ENCODE measurements around the gene CFAP58.

The CFAP58 gene

DNA sequence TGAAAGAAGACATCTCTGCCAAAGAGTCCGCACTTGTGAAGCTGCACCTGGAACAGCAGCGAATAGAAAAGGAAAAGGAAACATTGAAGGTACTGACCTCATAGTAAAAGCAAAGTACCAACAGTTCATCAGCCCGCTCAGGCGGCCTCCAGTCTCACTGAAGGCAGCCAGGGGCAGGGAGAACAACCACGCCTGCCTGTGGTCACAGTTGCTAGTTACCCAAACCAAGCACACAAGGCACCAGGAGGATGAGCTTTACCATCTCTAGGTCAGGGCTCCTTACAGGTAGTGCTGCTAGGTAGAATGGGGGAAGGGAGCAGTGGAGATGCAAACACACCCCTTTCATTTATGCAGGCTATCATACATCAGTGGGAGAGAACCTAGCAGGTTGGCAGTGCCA is 39.8 kb downstream of the CFAP58 start:
- Histone ChIP-seq H3K4me3 (ENCODE audit: low read length) (no peak overlapping the region), H3K9ac (ENCODE audit: low read length) (no peak overlapping the region), H3K36me3 (ENCODE audit: control insufficient read depth, low read depth, low read length) (no peaks in the 10 kb centered on the region), H3K27ac (ENCODE audit: low read length) (no peak overlapping the region), H3K27me3 (ENCODE audit: control insufficient read depth, insufficient read depth, low read length) (no peaks in the 10 kb centered on the region), H3K9me3 (ENCODE audit: control insufficient read depth, low read depth, low read length) (no peaks in the 10 kb centered on the region), H3K4me1 (ENCODE audit: control insufficient read depth, low read depth, low read length) (no peaks in the 10 kb centered on the region)

DNA sequence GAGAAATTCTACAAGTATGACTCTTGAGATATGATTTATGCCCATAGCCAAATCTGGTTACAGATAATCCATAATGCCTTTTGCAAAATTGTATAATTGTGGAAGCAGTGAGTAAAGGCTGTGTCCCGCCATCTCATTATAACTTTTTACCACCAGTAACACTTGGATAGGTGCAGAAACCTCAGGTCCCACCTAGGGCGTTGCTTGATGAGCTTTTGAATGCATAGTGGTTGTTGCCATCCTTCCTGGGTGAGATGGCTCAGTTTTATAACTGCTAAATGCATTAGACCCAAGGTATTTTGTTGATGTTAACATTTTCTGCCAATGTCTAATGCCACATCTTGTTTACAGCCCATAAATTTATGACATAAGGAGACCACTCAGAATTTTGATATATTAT is 42.9 kb downstream of the CFAP58 start:
- Histone ChIP-seq H3K4me3 (ENCODE audit: low read length) (no peak overlapping the region), H3K36me3 (ENCODE audit: control insufficient read depth, low read depth, low read length) (no peaks in the 10 kb centered on the region), H3K27me3 (ENCODE audit: control insufficient read depth, insufficient read depth, low read length) (no peaks in the 10 kb centered on the region), H3K27ac (ENCODE audit: low read length) (no peak overlapping the region), H3K4me1 (ENCODE audit: control insufficient read depth, low read depth, low read length) (no peaks in the 10 kb centered on the region), H3K9me3 (ENCODE audit: control insufficient read depth, low read depth, low read length) (no peaks in the 10 kb centered on the region), H3K9ac (ENCODE audit: low read length) (no peak overlapping the region)

DNA sequence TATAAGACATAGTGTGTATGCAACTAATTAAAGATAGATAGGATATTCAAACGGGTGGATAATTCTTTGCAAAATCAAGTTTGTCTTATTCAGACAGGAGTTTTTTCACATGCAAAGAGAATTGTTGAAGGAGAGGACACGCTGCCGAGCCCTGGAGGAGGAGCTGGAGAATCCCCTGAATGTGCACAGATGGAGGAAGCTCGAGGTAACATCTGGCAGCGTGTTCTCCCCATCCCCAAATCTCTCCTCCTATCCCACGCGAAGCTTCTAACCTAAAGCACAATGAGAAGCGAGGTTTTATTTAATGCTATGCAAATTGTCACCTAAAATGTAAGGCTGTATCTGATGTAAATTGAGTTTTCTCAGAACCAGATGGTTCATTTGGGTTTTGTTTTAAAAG is 50.0 kb downstream of the CFAP58 start:
- H3K27ac ChIP-seq (ENCODE audit: low read length): no peak overlapping the region
- H3K9ac ChIP-seq (ENCODE audit: low read length): no peak overlapping the region
- H3K9me3 ChIP-seq (ENCODE audit: control insufficient read depth, low read depth, low read length): no peaks in the 10 kb centered on the region
- no peaks in the 10 kb centered on the region for H3K36me3 ChIP-seq (ENCODE audit: control insufficient read depth, low read depth, low read length)
- H3K4me1 ChIP-seq (ENCODE audit: control insufficient read depth, low read depth, low read length): peaks cover 4% of the 10 kb centered on the region
- H3K27me3 ChIP-seq (ENCODE audit: control insufficient read depth, insufficient read depth, low read length): no peaks in the 10 kb centered on the region
- H3K4me3 ChIP-seq (ENCODE audit: low read length): no peak overlapping the region

DNA sequence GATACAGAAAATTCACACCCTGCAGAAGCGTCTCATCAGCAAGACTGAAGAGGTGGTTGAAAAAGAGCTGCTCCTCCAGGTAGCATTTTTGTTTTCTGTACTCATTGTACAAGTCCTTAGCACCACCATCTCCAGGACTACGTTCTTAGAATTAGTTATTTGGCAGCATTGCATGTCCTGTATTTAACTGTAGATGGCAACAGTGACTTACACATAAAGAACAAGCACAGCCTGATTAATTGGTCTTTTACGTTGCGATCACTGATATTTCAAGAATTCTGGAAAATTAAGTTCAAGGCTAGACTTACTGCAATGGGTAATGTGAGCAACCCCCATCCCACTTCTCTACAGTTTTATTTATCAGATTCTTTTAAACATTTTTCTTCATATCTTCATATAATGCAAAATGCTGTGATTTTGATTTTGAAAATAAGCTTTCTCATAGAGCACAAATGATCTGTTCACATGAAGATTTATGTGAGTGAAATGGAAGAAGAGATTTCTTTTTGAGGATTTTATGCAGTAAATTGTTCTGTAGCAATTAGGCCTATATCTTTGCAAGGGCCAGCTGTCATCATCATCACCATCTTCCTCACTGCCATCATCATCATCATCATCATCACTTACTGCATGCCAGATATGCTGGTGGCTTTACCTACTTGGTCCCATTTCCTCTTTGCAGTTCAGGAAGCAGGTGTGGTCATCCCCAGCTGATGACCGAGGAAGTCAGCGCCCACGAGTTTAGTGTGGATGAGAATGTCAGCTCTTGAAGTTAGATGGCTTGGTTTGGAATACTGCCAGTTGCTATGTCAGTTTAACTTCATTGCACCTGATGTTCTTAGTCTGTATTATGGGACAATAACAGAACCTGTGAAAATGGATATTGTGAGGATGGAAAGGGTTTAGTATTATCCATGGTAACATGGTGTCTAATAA is 53.4 kb downstream of the CFAP58 start:
- H3K9ac ChIP-seq (ENCODE audit: low read length): no peak overlapping the region
- no peak overlapping the region for H3K27ac ChIP-seq (ENCODE audit: low read length)
- no peaks in the 10 kb centered on the region for H3K27me3 ChIP-seq (ENCODE audit: control insufficient read depth, insufficient read depth, low read length)
- H3K9me3 ChIP-seq (ENCODE audit: control insufficient read depth, low read depth, low read length): no peaks in the 10 kb centered on the region
- no peaks in the 10 kb centered on the region for H3K36me3 ChIP-seq (ENCODE audit: control insufficient read depth, low read depth, low read length)
- peaks cover 4% of the 10 kb centered on the region for H3K4me1 ChIP-seq (ENCODE audit: control insufficient read depth, low read depth, low read length)
- no peak overlapping the region for H3K4me3 ChIP-seq (ENCODE audit: low read length)

DNA sequence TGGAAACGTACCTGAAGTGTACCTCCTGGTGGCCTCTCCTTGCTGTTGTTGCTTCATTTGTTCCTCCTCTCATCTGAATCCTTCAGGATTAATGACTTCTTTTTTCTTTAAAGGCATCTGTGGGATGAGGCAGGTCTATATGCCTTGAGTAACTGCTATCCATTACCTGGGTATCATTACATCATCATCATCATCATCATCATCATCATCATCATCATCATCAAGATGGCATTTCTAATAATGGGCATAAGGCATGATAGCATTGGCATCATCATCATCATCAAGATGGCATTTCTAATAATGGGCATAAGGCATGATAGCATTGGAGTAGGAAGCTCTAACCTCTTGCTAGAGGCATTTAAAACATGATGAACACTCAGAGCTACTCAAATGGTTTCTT is 59.9 kb downstream of the CFAP58 start:
- Histone ChIP-seq H3K9me3 (ENCODE audit: control insufficient read depth, low read depth, low read length) (no peaks in the 10 kb centered on the region), H3K4me3 (ENCODE audit: low read length) (no peak overlapping the region)

DNA sequence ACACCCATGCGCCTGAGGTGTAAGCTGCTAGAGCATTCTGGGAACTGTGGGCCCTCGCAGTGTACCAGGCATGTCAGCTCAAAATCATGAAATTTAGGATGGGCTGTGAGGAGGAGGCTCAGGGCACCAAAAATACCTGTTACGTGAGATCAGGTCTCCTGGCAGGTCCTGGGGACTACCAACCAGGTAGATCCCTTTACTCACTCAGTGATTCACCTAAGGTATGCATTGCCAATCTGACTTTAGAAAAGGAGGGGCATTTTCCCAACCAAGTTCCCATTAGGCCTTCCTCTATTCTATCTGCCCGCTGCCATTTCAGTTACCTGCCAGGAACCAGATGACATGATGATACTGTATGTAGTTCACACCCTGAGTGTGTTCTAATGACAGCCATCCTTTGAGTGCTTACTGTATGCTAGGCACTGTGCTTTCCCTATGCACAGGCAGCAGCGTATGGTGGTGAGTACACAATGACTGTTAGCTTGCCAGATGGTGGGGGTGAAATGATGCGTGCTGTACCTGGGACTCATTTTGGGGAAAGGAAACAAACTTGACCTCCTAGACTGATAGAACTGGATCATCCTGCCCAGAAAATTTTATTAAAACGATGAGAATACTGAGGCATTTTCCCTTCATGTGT is 62.0 kb downstream of the CFAP58 start:
- H3K27me3 ChIP-seq (ENCODE audit: control insufficient read depth, insufficient read depth, low read length): no peaks in the 10 kb centered on the region
- H3K27ac ChIP-seq (ENCODE audit: low read length): no peak overlapping the region
- no peak overlapping the region for H3K4me3 ChIP-seq (ENCODE audit: low read length)
- peaks cover 3% of the 10 kb centered on the region for H3K4me1 ChIP-seq (ENCODE audit: control insufficient read depth, low read depth, low read length)
- no peaks in the 10 kb centered on the region for H3K36me3 ChIP-seq (ENCODE audit: control insufficient read depth, low read depth, low read length)
- no peaks in the 10 kb centered on the region for H3K9me3 ChIP-seq (ENCODE audit: control insufficient read depth, low read depth, low read length)
- no peak overlapping the region for H3K9ac ChIP-seq (ENCODE audit: low read length)

More for the DNA sequence above, 59.9 kb downstream of the CFAP58 start:
- Histone ChIP-seq H3K27ac (ENCODE audit: low read length) (no peak overlapping the region), H3K36me3 (ENCODE audit: control insufficient read depth, low read depth, low read length) (no peaks in the 10 kb centered on the region), H3K27me3 (ENCODE audit: control insufficient read depth, insufficient read depth, low read length) (no peaks in the 10 kb centered on the region), H3K9ac (ENCODE audit: low read length) (no peak overlapping the region), H3K4me1 (ENCODE audit: control insufficient read depth, low read depth, low read length) (peaks cover 3% of the 10 kb centered on the region)

DNA sequence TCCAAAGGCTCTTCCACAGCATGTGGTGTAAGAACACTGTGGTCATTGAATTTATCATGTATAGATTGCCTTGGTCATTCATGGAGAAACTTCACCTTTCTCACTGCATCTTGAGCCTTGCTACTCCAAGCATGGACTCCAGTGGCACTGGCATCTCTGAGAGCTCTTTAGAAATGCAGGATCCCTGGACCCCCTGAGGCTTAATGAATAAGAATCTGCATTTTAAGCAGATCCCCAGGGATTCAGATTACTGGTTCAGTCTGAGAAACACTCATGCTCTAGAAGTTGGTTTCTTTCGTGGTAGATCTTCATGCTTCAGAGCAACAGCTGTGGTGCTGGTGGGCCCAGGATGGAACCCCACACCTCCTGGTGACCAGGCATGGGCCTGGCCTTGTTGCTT is 63.2 kb downstream of the CFAP58 start:
- no peak overlapping the region for H3K9ac ChIP-seq (ENCODE audit: low read length)
- H3K27me3 ChIP-seq (ENCODE audit: control insufficient read depth, insufficient read depth, low read length): no peaks in the 10 kb centered on the region
- no peaks in the 10 kb centered on the region for H3K9me3 ChIP-seq (ENCODE audit: control insufficient read depth, low read depth, low read length)
- H3K4me3 ChIP-seq (ENCODE audit: low read length): no peak overlapping the region
- H3K4me1 ChIP-seq (ENCODE audit: control insufficient read depth, low read depth, low read length): peaks cover 3% of the 10 kb centered on the region
- H3K27ac ChIP-seq (ENCODE audit: low read length): no peak overlapping the region
- H3K36me3 ChIP-seq (ENCODE audit: control insufficient read depth, low read depth, low read length): no peaks in the 10 kb centered on the region

DNA sequence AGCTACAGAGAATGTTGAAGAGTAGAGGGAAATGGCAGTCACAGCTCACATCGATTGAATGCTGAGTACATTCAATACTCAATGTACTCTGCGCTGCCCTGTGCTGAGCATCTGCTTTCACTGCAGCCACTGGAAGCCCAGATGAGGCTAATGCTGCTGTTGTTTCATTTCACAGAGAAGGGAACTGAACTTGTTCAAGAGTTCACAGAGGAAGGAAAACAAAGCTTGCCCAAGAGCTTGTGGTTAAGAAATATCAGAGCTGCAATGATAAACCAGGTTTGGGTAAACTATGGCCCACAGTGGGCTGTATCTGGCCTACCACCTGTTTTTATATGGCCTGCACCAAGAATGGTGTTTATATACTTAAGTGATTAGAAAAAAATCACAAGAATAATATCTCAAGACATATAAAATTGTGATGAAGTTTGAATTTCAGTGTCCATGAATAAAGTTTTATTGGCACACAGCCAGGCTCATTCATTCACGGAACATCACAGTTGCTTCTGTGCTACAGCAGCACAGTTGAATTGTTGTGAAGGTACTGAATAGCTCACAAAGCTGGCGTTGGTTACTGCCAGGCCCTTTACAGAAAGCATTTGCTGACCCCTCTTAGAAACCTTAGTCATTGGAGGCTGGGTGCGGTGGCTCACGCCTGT is 64.1 kb downstream of the CFAP58 start:
- Histone ChIP-seq H3K4me3 (ENCODE audit: low read length) (no peak overlapping the region), H3K9me3 (ENCODE audit: control insufficient read depth, low read depth, low read length) (no peaks in the 10 kb centered on the region), H3K36me3 (ENCODE audit: control insufficient read depth, low read depth, low read length) (no peaks in the 10 kb centered on the region), H3K4me1 (ENCODE audit: control insufficient read depth, low read depth, low read length) (peaks cover 3% of the 10 kb centered on the region), H3K27ac (ENCODE audit: low read length) (no peak overlapping the region), H3K27me3 (ENCODE audit: control insufficient read depth, insufficient read depth, low read length) (no peaks in the 10 kb centered on the region), H3K9ac (ENCODE audit: low read length) (no peak overlapping the region)

DNA sequence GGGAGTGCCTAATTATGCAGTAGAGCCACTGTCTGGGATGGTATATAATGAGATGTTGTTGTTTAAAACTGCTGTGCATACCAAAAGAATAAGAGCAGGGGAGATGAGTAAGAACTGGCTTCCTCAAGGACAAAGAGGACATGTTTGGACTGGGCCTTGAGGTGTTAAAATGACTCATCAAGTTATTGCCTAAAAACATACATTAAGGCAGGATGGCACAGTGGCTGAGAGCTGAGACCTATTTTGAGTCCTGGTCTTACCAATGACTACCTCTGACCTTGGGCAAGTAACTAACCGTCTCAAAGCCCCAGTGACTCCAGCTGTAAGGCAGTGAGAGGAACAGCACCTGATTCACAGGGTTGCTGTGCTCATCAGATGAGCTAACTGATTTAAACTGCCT is 71.1 kb downstream of the CFAP58 start:
- Histone ChIP-seq H3K9ac (ENCODE audit: low read length) (no peak overlapping the region), H3K4me1 (ENCODE audit: control insufficient read depth, low read depth, low read length) (peaks cover 10% of the 10 kb centered on the region), H3K27ac (ENCODE audit: low read length) (no peak overlapping the region), H3K36me3 (ENCODE audit: control insufficient read depth, low read depth, low read length) (no peaks in the 10 kb centered on the region), H3K4me3 (ENCODE audit: low read length) (no peak overlapping the region), H3K27me3 (ENCODE audit: control insufficient read depth, insufficient read depth, low read length) (no peaks in the 10 kb centered on the region), H3K9me3 (ENCODE audit: control insufficient read depth, low read depth, low read length) (no peaks in the 10 kb centered on the region)

DNA sequence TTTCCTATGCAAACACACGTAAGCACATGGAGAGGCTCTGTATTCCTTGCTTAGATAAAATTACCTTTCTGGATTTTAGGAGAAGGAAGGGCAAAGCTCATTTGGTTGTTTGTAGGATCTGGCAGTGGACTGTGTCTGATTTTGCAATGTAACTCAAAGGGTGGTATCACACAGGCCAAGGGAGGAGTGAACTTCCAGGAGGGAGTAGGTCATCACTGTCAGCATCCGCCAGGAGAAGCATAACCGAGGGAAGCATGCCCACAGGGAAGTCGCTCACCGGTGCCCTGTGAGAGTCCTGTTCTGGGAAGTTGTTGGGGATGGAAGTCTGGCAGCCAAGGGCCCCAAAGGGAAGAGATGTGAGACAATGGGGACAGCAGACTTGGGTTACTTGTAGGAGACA is 74.4 kb downstream of the CFAP58 start:
- Histone ChIP-seq H3K4me3 (ENCODE audit: low read length) (no peak overlapping the region), H3K9me3 (ENCODE audit: control insufficient read depth, low read depth, low read length) (no peaks in the 10 kb centered on the region), H3K27ac (ENCODE audit: low read length) (no peak overlapping the region), H3K36me3 (ENCODE audit: control insufficient read depth, low read depth, low read length) (no peaks in the 10 kb centered on the region), H3K9ac (ENCODE audit: low read length) (no peak overlapping the region), H3K4me1 (ENCODE audit: control insufficient read depth, low read depth, low read length) (peaks cover 18% of the 10 kb centered on the region), H3K27me3 (ENCODE audit: control insufficient read depth, insufficient read depth, low read length) (no peaks in the 10 kb centered on the region)

DNA sequence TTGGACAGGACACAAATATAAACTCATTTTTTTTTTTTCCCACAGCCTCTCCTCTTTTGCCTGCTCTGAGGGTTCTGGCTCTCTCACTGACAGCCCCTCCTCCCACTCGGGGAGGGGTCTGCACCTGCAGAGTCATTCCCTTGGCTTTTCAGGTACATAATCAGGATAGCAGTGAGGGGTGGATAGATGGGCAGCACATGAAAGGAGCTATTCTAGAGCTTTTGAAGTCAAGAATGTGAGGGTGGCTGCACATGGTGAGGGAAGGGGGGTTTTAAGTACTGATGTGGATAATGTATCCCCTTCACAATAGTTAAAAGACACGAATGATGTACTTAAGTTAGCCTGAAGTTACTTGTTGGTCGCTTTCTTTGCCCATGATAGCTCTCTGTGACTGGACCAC is 76.2 kb downstream of the CFAP58 start:
- Histone ChIP-seq H3K4me3 (ENCODE audit: low read length) (peak overlapping the region; percentile 33), H3K27me3 (ENCODE audit: control insufficient read depth, insufficient read depth, low read length) (no peaks in the 10 kb centered on the region), H3K9ac (ENCODE audit: low read length) (no peak overlapping the region), H3K36me3 (ENCODE audit: control insufficient read depth, low read depth, low read length) (no peaks in the 10 kb centered on the region), H3K4me1 (ENCODE audit: control insufficient read depth, low read depth, low read length) (peaks cover 18% of the 10 kb centered on the region), H3K27ac (ENCODE audit: low read length) (no peak overlapping the region), H3K9me3 (ENCODE audit: control insufficient read depth, low read depth, low read length) (no peaks in the 10 kb centered on the region)
